ENCODE measurements around the gene ITGA2.

ITGA2 gene

GRCh38 chr5:53038196-53038847 is 49.2 kb downstream of the ITGA2 start:
- TF ChIP-seq, protein P1, sequence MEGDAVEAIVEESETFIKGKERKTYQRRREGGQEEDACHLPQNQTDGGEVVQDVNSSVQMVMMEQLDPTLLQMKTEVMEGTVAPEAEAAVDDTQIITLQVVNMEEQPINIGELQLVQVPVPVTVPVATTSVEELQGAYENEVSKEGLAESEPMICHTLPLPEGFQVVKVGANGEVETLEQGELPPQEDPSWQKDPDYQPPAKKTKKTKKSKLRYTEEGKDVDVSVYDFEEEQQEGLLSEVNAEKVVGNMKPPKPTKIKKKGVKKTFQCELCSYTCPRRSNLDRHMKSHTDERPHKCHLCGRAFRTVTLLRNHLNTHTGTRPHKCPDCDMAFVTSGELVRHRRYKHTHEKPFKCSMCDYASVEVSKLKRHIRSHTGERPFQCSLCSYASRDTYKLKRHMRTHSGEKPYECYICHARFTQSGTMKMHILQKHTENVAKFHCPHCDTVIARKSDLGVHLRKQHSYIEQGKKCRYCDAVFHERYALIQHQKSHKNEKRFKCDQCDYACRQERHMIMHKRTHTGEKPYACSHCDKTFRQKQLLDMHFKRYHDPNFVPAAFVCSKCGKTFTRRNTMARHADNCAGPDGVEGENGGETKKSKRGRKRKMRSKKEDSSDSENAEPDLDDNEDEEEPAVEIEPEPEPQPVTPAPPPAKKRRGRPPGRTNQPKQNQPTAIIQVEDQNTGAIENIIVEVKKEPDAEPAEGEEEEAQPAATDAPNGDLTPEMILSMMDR (IDR thresholded peaks at IDR 0.05): no peak
- no peak overlapping the region for H3K9ac ChIP-seq
- H3K4me3 ChIP-seq (ENCODE audit: low read depth, low read length): no peak overlapping the region

DNA sequence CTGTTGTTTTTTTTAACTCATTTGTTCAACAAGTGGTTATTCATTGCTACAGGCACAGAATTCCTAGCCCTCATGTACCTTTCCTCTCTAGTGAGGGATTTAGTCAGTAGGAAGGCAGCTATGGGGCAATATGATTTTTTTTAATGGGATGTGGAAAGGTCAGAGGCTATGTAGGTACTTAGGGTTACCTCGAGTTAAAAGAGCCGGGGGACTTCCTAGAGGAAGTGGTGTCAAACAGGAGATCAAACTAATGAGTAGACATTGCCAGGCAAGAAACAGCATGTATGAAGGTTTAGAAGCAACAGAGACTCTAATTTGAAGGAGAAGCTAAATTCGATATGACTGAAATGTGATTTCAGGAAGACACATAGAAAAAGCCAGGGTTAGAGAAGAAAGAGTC is 50.7 kb downstream of the ITGA2 start:
- no peak overlapping the region for H3K9ac ChIP-seq
- peaks cover 3% of the 10 kb centered on the region for H3K79me2 ChIP-seq
- H3K36me3 ChIP-seq (ENCODE audit: control insufficient read depth, insufficient read depth, low read length): no peaks in the 10 kb centered on the region
- no peak overlapping the region for H3K4me2 ChIP-seq (ENCODE audit: low read length)
- no peaks in the 10 kb centered on the region for H3K9me3 ChIP-seq (ENCODE audit: control insufficient read depth, low read length)
- TF ChIP-seq, protein P1 (IDR thresholded peaks at IDR 0.05): no peak
- H3K4me3 ChIP-seq (ENCODE audit: low read depth, low read length): no peak overlapping the region
- H3K27me3 ChIP-seq (ENCODE audit: control insufficient read depth, insufficient read depth, low read length): no peaks in the 10 kb centered on the region
- H2AFZ ChIP-seq: no peak overlapping the region
- no peak overlapping the region for H3K27ac ChIP-seq
- peaks cover 18% of the 10 kb centered on the region for H3K4me1 ChIP-seq

More at GRCh38 chr5:53038196-53038847, 49.2 kb downstream of the ITGA2 start:
- no peak overlapping the region for H2AFZ ChIP-seq
- H3K27me3 ChIP-seq (ENCODE audit: control insufficient read depth, insufficient read depth, low read length): no peaks in the 10 kb centered on the region
- no peak overlapping the region for H3K4me2 ChIP-seq (ENCODE audit: low read length)
- no peaks in the 10 kb centered on the region for H3K36me3 ChIP-seq (ENCODE audit: control insufficient read depth, insufficient read depth, low read length)
- no peak overlapping the region for H3K27ac ChIP-seq
- H3K79me2 ChIP-seq: peaks cover 3% of the 10 kb centered on the region
- H3K4me1 ChIP-seq: peaks cover 18% of the 10 kb centered on the region
- no peaks in the 10 kb centered on the region for H3K9me3 ChIP-seq (ENCODE audit: control insufficient read depth, low read length)

DNA sequence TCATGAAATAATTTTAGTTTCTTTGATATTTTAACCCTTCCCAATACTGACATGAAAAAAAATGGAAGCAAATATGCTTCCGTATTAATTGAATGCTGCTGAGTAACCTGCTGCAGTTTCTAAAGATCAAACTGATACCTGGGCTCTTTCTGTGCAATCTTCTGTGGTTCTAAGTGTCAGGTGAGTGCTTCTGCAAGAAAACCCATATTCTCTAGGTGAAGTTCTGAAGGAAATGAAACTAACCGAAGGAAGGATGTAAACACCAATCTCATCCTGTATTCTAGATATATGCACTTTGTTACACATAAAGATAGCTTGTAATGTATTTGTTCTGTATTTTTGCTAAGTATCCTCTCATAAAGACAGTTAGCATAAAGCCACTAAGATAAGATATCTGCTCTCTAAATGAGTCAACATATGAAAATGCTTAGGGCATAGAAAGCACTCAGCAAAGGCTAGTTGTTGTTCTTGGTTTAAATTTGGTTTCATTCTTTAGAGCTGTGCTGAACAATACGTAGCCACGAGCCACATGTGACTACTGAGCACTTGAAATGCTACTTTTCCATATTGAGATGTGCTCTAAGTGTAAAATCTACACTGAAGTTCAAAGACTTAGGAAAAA is 52.0 kb downstream of the ITGA2 start:
- Histone ChIP-seq H3K27ac (no peak overlapping the region), H2AFZ (no peak overlapping the region), H3K27me3 (ENCODE audit: control insufficient read depth, insufficient read depth, low read length) (no peaks in the 10 kb centered on the region), H3K4me1 (peaks cover 18% of the 10 kb centered on the region), H3K4me3 (ENCODE audit: low read depth, low read length) (no peak overlapping the region), H3K36me3 (ENCODE audit: control insufficient read depth, insufficient read depth, low read length) (no peaks in the 10 kb centered on the region), H3K9ac (no peak overlapping the region), H3K4me2 (ENCODE audit: low read length) (no peak overlapping the region), H3K9me3 (ENCODE audit: control insufficient read depth, low read length) (no peaks in the 10 kb centered on the region), H3K79me2 (peaks cover 3% of the 10 kb centered on the region)
- TF ChIP-seq, protein P1 (IDR thresholded peaks at IDR 0.05): no peak

- Histone ChIP-seq H3K36me3 (ENCODE audit: control insufficient read depth, insufficient read depth, low read length) (no peaks in the 10 kb centered on the region), H3K27ac (no peak overlapping the region), H3K4me1 (peaks cover 15% of the 10 kb centered on the region), H3K79me2 (peaks cover 3% of the 10 kb centered on the region), H3K27me3 (ENCODE audit: control insufficient read depth, insufficient read depth, low read length) (no peaks in the 10 kb centered on the region), H3K9me3 (ENCODE audit: control insufficient read depth, low read length) (no peaks in the 10 kb centered on the region), H3K4me2 (ENCODE audit: low read length) (no peak overlapping the region), H3K9ac (no peak overlapping the region), H3K4me3 (ENCODE audit: low read depth, low read length) (no peak overlapping the region), H2AFZ (no peak overlapping the region)
- TF ChIP-seq, protein P1 (IDR thresholded peaks at IDR 0.05): no peak
Observed at GRCh38 chr5:53041740-53042139, 52.6 kb downstream of the ITGA2 start.

DNA sequence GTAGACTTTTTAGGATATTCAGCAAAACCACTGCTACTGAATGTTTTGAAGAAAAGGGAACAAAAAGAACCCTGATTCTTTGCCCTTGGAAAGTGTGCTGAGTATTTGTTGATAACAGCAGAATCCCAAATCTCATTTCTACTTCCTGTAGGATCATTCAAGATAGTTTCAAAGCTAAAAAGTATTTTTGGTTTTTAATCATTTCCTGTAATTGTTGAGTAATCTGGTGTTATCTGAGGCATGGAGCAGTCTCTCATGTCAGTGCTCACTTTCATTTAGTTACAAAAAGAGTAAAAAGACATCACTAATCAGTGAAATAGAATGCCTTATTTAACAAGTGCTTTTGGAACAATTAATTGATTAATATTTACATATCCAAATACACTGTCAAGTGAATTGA is 56.1 kb downstream of the ITGA2 start:
- Histone ChIP-seq H3K79me2 (no peaks in the 10 kb centered on the region), H3K4me3 (ENCODE audit: low read depth, low read length) (no peak overlapping the region), H3K9ac (no peak overlapping the region), H3K4me2 (ENCODE audit: low read length) (no peak overlapping the region), H2AFZ (no peak overlapping the region), H3K27ac (no peak overlapping the region), H3K4me1 (no peaks in the 10 kb centered on the region), H3K9me3 (ENCODE audit: control insufficient read depth, low read length) (no peaks in the 10 kb centered on the region), H3K36me3 (ENCODE audit: control insufficient read depth, insufficient read depth, low read length) (no peaks in the 10 kb centered on the region), H3K27me3 (ENCODE audit: control insufficient read depth, insufficient read depth, low read length) (no peaks in the 10 kb centered on the region)
- TF ChIP-seq, protein P1 (IDR thresholded peaks at IDR 0.05): no peak

Data from parathyroid adenoma (tissue), 2 donors.